ENCODE measurements around the gene UGGT2.
A peak's percentile ranks its signal among the peaks of the same experiment; 100 is the strongest.
"Not testable (repeated sequence)": the region's sequence is repeated elsewhere in the genome, so short reads cannot be mapped to it uniquely, and the experiment has no call there.

UGGT2 gene

DNA sequence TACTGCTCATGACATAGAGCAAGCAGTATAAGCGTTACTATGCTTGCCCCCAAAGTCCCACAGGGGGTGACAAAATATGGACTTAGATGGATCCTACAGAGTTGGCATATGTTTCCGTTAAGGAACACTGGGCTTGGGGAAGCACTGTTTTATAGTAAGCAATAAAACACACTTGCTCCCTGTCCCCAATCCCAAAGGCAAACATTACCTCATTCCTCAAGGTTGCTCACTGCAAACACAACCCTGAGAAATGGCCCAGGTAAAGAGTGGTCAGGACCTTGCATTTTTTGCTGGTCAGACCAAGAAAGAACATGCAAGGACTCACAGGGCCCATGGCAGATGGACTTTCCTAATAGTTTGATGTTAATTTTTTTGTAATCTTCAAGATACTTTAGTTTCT, 32.3 kb downstream of the UGGT2 start:
- peaks cover 27% of the 10 kb centered on the region for H3K36me3 ChIP-seq (ENCODE audit: control insufficient read depth, insufficient read depth, low read length)
- H3K9me3 ChIP-seq (ENCODE audit: control insufficient read depth, insufficient read depth, low read depth, low read length) = peaks cover 13% of the 10 kb centered on the region
- no peak overlapping the region for H3K9ac ChIP-seq (ENCODE audit: low read length)
- H3K4me1 ChIP-seq (ENCODE audit: control insufficient read depth, insufficient read depth, low read length) = peaks cover 6% of the 10 kb centered on the region
- no peaks in the 10 kb centered on the region for H3K27me3 ChIP-seq (ENCODE audit: control insufficient read depth, insufficient read depth, low read length)
- no peak overlapping the region for H3K27ac ChIP-seq (ENCODE audit: low read depth, low read length)
- H3K4me3 ChIP-seq (ENCODE audit: low read depth, low read length) = no peak overlapping the region

DNA sequence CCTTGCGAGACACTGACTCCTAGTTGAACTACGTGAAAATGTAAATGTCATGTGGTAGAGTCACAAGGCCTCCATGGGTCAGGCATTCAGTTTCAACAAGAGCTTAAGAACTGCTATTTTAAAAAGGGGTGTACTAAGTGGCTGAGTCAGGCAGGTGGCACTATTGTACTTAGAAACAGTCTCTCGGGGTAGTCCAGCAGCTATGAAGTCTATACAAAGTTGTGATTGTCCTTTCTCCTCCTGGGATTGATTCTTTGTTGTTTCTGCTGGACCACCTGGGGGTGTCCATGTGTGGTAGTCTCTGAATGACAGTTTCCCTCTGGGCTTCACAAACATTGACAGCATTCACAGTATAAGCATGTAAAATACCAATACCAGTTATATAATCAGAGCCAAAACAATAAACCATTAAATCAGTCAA, 33.0 kb downstream of the UGGT2 start:
- peaks cover 6% of the 10 kb centered on the region for H3K4me1 ChIP-seq (ENCODE audit: control insufficient read depth, insufficient read depth, low read length)
- no peak overlapping the region for H3K9ac ChIP-seq (ENCODE audit: low read length)
- H3K9me3 ChIP-seq (ENCODE audit: control insufficient read depth, insufficient read depth, low read depth, low read length) = peaks cover 17% of the 10 kb centered on the region
- no peak overlapping the region for H3K4me3 ChIP-seq (ENCODE audit: low read depth, low read length)
- H3K27me3 ChIP-seq (ENCODE audit: control insufficient read depth, insufficient read depth, low read length) = no peaks in the 10 kb centered on the region
- no peak overlapping the region for H3K27ac ChIP-seq (ENCODE audit: low read depth, low read length)
- H3K36me3 ChIP-seq (ENCODE audit: control insufficient read depth, insufficient read depth, low read length) = peaks cover 31% of the 10 kb centered on the region

DNA sequence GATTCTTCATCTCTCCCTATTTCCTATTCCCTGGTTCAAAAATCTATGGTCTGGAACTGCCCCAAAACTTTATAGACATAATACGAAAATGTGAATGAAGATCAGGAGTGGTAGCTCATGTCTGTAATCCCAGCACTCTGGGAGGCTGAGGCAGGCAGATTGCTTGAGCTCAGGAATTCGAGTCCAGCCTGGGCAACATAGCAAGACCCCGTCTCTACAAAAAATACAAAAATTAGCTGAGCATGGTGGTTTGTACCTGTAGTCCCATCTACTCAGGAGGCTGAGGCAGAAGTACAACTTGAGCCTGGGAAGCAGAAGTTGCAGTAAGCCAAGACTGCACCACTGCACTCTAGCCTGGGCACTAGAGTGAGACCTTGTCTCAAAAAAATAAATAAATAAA, 35.1 kb downstream of the UGGT2 start:
- no peak overlapping the region for H3K9ac ChIP-seq (ENCODE audit: low read length)
- no peak overlapping the region for H3K4me3 ChIP-seq (ENCODE audit: low read depth, low read length)
- peaks cover 23% of the 10 kb centered on the region for H3K36me3 ChIP-seq (ENCODE audit: control insufficient read depth, insufficient read depth, low read length)
- peaks cover 6% of the 10 kb centered on the region for H3K4me1 ChIP-seq (ENCODE audit: control insufficient read depth, insufficient read depth, low read length)
- H3K9me3 ChIP-seq (ENCODE audit: control insufficient read depth, insufficient read depth, low read depth, low read length) = peaks cover 17% of the 10 kb centered on the region
- no peaks in the 10 kb centered on the region for H3K27me3 ChIP-seq (ENCODE audit: control insufficient read depth, insufficient read depth, low read length)
- H3K27ac ChIP-seq (ENCODE audit: low read depth, low read length) = no peak overlapping the region

DNA sequence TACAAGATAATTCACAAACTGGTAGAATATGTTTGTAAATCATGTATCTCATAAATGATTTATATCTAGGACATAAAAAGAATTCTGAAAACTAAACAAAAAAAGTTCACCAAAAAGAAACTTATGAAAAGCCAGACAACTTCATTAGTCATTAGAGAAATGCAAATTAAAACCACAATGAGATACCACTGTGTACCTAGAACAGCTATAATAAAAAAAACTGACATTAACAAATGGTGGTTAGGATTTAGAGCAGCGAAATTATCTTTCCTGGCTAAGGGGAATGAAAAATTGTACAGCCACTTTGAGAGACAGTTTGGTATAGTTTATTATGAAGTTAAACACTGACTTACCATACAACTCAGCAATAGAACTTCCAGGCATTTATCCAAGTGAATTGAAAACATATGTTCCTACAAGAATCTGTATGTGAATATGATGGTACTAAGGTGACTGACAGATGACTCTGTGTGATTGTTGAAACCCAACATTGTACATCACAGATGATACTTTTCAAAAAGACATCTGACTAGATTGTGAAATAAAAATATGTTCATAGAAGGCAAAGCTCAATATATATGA, 41.8 kb downstream of the UGGT2 start:
- H3K27me3 ChIP-seq (ENCODE audit: control insufficient read depth, insufficient read depth, low read length) = no peaks in the 10 kb centered on the region
- H3K27ac ChIP-seq (ENCODE audit: low read depth, low read length) = no peak overlapping the region
- H3K4me1 ChIP-seq (ENCODE audit: control insufficient read depth, insufficient read depth, low read length) = no peaks in the 10 kb centered on the region
- H3K36me3 ChIP-seq (ENCODE audit: control insufficient read depth, insufficient read depth, low read length) = peaks cover 23% of the 10 kb centered on the region
- no peak overlapping the region for H3K4me3 ChIP-seq (ENCODE audit: low read depth, low read length)
- no peak overlapping the region for H3K9ac ChIP-seq (ENCODE audit: low read length)
- H3K9me3 ChIP-seq (ENCODE audit: control insufficient read depth, insufficient read depth, low read depth, low read length) = peaks cover 20% of the 10 kb centered on the region

DNA sequence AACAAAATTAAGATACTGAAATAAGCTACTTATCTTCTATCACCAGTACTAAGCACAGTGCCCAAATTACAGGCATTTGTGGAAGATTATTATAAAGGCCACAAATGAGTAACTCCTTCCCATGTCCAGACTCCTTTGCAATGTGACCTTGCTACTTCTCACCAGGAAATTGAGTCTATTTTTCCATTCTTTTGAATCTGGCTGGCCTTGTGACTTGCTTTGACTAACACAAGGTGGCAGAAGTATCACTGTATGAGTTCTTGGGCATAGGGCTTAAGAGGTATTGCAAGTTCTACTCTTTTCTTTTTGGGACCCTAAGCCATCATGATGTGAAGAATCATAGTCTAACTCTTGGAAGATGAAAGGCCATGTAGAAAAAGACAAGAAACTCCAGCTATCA, 49.9 kb downstream of the UGGT2 start:
- Histone ChIP-seq H3K36me3 (ENCODE audit: control insufficient read depth, insufficient read depth, low read length) (peaks cover 10% of the 10 kb centered on the region; the same call in 1 of the 2 replicates), H3K9me3 (ENCODE audit: control insufficient read depth, insufficient read depth, low read depth, low read length) (peaks cover 12% of the 10 kb centered on the region; the same call in 1 of the 2 replicates), H3K9ac (ENCODE audit: low read length) (no peak overlapping the region), H3K27ac (ENCODE audit: low read depth, low read length) (no peak overlapping the region), H3K4me3 (ENCODE audit: low read depth, low read length) (no peak overlapping the region), H3K27me3 (ENCODE audit: control insufficient read depth, insufficient read depth, low read length) (no peaks in the 10 kb centered on the region), H3K4me1 (ENCODE audit: control insufficient read depth, insufficient read depth, low read length) (peaks cover 50% of the 10 kb centered on the region)

DNA sequence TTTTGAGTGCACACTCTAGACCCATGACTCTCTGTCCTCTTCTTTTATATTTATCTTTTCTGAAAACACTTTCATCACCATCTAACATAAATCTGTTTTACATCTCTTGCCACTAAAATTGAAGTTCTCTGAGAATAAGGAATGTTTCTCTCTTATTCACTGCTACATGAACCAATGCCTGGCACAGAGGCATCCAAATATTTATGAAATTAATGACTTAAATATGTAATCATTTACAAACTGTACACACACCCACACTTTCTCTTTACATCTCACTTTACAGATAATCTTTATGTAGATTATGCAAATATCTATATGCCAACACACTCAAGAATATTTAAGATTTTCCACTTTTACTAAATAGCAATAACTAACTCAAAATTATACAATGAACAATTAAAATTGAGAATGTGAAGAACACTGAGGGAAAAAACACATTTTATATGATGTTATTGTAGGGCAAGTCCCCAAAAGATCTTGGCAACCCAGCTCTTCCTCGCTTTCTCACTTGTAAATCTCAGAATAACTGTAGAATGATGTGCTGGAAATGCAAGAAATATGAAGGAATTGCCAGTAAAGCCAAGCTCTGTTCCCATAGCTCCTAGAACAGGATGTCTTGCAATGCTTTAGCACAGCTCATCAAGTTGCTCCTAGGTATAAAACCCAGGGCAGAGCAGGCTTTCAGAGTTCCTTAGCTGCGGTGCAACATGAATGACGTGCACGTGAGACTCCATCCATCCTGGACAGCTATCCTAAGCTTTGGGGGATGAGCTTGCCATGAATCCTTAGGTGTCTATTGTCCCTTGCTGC, 50.7 kb downstream of the UGGT2 start:
- H3K9me3 ChIP-seq (ENCODE audit: control insufficient read depth, insufficient read depth, low read depth, low read length) = peaks cover 6% of the 10 kb centered on the region; the same call in 1 of the 2 replicates
- H3K27me3 ChIP-seq (ENCODE audit: control insufficient read depth, insufficient read depth, low read length) = no peaks in the 10 kb centered on the region
- H3K4me3 ChIP-seq (ENCODE audit: low read depth, low read length) = no peak overlapping the region
- H3K9ac ChIP-seq (ENCODE audit: low read length) = no peak overlapping the region
- H3K27ac ChIP-seq (ENCODE audit: low read depth, low read length) = 0 out of 2 replicates have a peak overlapping the region, but pooled peaks have one; percentile 7
- peaks cover 6% of the 10 kb centered on the region; the same call in 1 of the 2 replicates for H3K36me3 ChIP-seq (ENCODE audit: control insufficient read depth, insufficient read depth, low read length)
- peaks cover 53% of the 10 kb centered on the region for H3K4me1 ChIP-seq (ENCODE audit: control insufficient read depth, insufficient read depth, low read length)

DNA sequence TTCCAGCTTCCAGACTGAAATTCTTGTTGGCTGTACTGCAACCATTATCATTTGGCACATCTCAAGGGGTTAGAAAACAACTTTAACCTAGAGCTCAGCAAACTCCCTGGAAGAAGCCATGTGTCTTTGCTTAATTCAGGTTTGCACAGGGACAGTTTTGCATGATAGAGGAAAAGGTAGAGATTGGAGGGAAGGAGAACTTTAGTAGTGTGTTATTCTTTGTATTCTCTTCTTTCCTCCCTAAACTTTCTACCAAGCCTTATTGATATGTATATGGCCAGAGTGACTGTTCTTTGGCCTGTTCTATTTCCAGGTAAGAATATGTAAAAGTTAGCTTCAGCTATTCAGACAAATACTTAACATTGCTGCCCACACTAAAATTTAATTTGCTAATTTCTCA, 53.1 kb downstream of the UGGT2 start:
- Histone ChIP-seq H3K9ac (ENCODE audit: low read length) (peak overlapping the region; percentile 15), H3K4me3 (ENCODE audit: low read depth, low read length) (0 out of 2 replicates have a peak overlapping the region, but pooled peaks have one; percentile 1), H3K4me1 (ENCODE audit: control insufficient read depth, insufficient read depth, low read length) (peaks cover 55% of the 10 kb centered on the region), H3K27ac (ENCODE audit: low read depth, low read length) (peak overlapping the region; percentile 91), H3K27me3 (ENCODE audit: control insufficient read depth, insufficient read depth, low read length) (no peaks in the 10 kb centered on the region), H3K36me3 (ENCODE audit: control insufficient read depth, insufficient read depth, low read length) (peaks cover 6% of the 10 kb centered on the region), H3K9me3 (ENCODE audit: control insufficient read depth, insufficient read depth, low read depth, low read length) (no peaks in the 10 kb centered on the region; the same call in 1 of the 2 replicates)

DNA sequence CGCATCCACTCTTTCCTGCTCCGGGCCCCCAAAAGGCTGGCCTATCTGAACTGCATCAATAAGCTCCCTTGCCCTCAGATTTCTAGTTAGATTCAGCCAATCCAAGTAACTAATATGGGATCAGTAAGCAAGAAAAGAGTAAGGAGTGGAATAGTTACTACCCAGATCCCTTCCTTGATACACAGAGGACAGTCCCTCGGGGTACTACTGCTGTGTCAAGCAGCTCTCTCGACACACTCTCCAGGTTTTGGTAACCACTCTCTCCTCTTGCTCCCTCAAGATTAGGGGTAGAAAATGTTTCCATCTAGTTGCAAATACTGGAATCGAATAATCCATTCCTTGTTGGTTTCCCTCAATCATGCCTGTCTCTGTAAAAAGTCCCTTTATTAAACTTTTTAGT, 65.4 kb downstream of the UGGT2 start:
- H3K36me3 ChIP-seq (ENCODE audit: control insufficient read depth, insufficient read depth, low read length) = no peaks in the 10 kb centered on the region; the same call in 1 of the 2 replicates
- H3K4me1 ChIP-seq (ENCODE audit: control insufficient read depth, insufficient read depth, low read length) = peaks cover 10% of the 10 kb centered on the region
- H3K9ac ChIP-seq (ENCODE audit: low read length) = no peak overlapping the region
- no peak overlapping the region for H3K4me3 ChIP-seq (ENCODE audit: low read depth, low read length)
- no peaks in the 10 kb centered on the region for H3K9me3 ChIP-seq (ENCODE audit: control insufficient read depth, insufficient read depth, low read depth, low read length)
- H3K27me3 ChIP-seq (ENCODE audit: control insufficient read depth, insufficient read depth, low read length) = no peaks in the 10 kb centered on the region
- H3K27ac ChIP-seq (ENCODE audit: low read depth, low read length) = no peak overlapping the region

DNA sequence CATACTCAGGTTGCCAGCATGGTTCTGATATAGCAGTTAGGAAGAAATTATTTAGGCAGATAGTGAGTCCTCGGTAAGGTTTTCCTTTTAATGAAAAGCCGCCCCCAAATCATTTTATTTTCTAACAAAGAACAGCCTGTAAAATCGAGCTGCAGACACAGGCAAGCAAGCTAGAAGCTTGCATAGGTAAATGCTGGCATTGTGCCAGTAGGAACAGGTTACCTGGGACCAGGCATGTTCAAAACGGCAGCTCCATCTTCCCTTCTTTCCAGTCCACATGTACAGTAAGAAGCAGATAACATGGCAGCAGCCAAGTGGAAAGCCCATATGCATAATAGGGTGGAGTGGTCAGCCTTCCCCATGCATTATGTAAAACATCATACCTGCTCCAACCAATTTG, 71.1 kb downstream of the UGGT2 start:
- no peak overlapping the region for H3K27ac ChIP-seq (ENCODE audit: low read depth, low read length)
- no peak overlapping the region for H3K4me3 ChIP-seq (ENCODE audit: low read depth, low read length)
- H3K9ac ChIP-seq (ENCODE audit: low read length) = no peak overlapping the region
- H3K36me3 ChIP-seq (ENCODE audit: control insufficient read depth, insufficient read depth, low read length) = no peaks in the 10 kb centered on the region
- no peaks in the 10 kb centered on the region for H3K4me1 ChIP-seq (ENCODE audit: control insufficient read depth, insufficient read depth, low read length)
- no peaks in the 10 kb centered on the region for H3K27me3 ChIP-seq (ENCODE audit: control insufficient read depth, insufficient read depth, low read length)
- H3K9me3 ChIP-seq (ENCODE audit: control insufficient read depth, insufficient read depth, low read depth, low read length) = peaks cover 4% of the 10 kb centered on the region

DNA sequence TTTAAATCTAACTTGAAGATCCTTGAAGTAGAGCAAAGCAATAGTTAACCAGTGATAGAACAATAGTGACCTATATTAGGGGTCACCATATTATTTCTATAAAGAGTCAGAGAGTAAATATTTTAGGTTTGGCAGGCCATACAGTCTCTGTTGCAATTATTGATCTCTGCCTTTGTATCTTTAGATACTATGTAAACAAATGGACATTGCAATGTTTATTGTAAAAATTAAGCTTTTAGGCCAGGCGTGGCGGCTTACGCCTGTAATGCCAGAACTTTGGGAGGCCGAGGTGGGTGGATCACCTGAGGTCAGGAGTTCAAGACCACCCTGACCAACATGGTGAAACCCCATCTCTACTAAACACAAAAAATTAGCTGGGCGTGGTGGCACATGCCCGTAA, 80.5 kb downstream of the UGGT2 start:
- not testable (repeated sequence) for H3K27me3 ChIP-seq (ENCODE audit: control insufficient read depth, insufficient read depth, low read length); H3K4me1 ChIP-seq (ENCODE audit: control insufficient read depth, insufficient read depth, low read length); H3K27ac ChIP-seq (ENCODE audit: low read depth, low read length); H3K36me3 ChIP-seq (ENCODE audit: control insufficient read depth, insufficient read depth, low read length); H3K9ac ChIP-seq (ENCODE audit: low read length); H3K4me3 ChIP-seq (ENCODE audit: low read depth, low read length); H3K9me3 ChIP-seq (ENCODE audit: control insufficient read depth, insufficient read depth, low read depth, low read length)

DNA sequence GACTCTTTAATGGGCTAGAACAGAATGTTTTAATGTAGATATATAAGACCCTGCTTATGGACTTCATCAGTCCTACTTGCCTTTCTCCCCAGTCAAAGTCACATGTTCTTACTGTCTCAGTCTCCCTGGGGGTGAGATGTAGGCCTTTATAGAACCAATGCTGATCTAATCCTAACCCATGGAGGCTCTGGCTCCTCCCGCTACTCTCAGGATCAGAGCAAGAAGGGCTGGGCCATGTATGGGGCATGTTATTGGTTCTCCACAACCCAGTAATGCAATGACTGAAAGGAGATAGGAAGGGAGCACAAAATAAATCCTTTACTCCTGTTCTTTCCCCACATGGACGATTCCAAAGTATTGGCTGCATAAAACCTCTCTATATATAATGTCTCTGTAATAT, 82.3 kb downstream of the UGGT2 start:
- H3K4me1 ChIP-seq (ENCODE audit: control insufficient read depth, insufficient read depth, low read length) = no peaks in the 10 kb centered on the region
- H3K27me3 ChIP-seq (ENCODE audit: control insufficient read depth, insufficient read depth, low read length) = no peaks in the 10 kb centered on the region
- H3K36me3 ChIP-seq (ENCODE audit: control insufficient read depth, insufficient read depth, low read length) = peaks cover 7% of the 10 kb centered on the region; the same call in 1 of the 2 replicates
- no peak overlapping the region for H3K27ac ChIP-seq (ENCODE audit: low read depth, low read length)
- H3K4me3 ChIP-seq (ENCODE audit: low read depth, low read length) = no peak overlapping the region
- H3K9me3 ChIP-seq (ENCODE audit: control insufficient read depth, insufficient read depth, low read depth, low read length) = peaks cover 4% of the 10 kb centered on the region; the same call in 1 of the 2 replicates
- no peak overlapping the region for H3K9ac ChIP-seq (ENCODE audit: low read length)

All from HUES6 (cell line).